ENCODE data around the gene SLC25A21.

DNA sequence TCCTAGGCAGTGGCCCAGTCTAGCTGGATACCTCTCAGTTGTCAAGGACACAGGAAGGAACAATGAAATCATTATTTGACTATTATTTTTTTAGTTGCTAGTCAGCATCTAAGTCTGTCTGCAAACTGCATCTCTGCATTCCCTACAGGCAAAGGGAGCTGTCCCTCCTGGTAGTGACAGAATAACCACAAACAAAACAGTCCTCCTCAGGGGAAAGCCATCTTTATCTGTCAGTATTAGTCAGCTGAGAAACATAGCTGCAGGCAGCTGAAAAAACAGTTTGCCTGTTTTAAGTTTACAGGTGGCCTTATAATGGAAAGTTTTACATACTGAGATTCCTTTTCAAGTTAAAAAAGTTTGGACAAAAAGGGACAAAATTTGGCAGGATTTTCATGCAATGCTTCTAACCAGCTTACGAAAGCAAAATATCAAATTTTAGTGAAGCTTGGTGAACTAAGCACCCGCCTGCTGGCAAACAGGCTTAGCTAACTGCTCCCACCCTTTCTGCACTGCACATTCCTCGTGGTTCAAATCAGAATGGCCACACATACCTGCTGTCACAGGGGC lies 29.5 kb downstream of the SLC25A21 start:
- TF ChIP-seq EP300 (IDR thresholded peaks at IDR 0.05; ENCODE audit: borderline replicate concordance): no peak
- TF ChIP-seq TAF1 (IDR thresholded peaks at IDR 0.05; ENCODE audit: low read depth): no peak
- no peak for TF ChIP-seq FOXM1 (IDR thresholded peaks at IDR 0.05; ENCODE audit: borderline replicate concordance, low read depth)
- TF ChIP-seq, protein P1, sequence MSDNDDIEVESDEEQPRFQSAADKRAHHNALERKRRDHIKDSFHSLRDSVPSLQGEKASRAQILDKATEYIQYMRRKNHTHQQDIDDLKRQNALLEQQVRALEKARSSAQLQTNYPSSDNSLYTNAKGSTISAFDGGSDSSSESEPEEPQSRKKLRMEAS (IDR thresholded peaks at IDR 0.05): no peak
- no peak for TF ChIP-seq CREB1 (IDR thresholded peaks at IDR 0.05; ENCODE audit: low read depth)
- TF ChIP-seq EGR1 (IDR thresholded peaks at IDR 0.05): no peak
- no peak for TF ChIP-seq CEBPB (IDR thresholded peaks at IDR 0.05)
- TF ChIP-seq ZBTB7A (IDR thresholded peaks at IDR 0.05; ENCODE audit: low read depth): no peak
